Measurements from ENCODE around the gene THUMPD2. TPM values are rescaled to one million over a fixed set of nuclear protein-coding genes. Genes with fewer than 3 reads are reported as not detected.

Gene THUMPD2
- total RNA-seq, 2 experiments from 2014 or later: 18.8 to 21.9 TPM

DNA sequence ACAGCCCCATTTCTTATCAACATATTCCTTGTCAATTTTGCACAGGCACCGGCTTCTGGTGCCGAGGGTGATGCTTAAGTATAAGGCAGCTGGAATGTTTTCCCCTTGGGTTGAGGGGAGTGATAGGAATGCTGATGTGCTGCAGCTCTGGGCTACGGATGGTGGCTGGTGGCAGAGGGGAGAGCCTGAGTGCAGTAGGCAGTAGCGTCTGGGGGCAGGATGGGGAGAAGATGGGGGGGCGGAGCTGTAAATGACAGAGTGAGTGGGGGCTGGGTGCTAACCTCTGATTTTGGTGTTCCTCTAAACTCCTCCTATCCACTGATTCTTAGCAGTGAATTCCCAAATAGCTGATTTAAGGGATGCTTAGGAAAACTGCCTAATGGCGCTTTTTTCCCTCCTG is 92.6 kb downstream of the THUMPD2 start:
- H3K4me1 Mint-ChIP-seq: no peaks in the 10 kb centered on the region
- H3K36me3 Mint-ChIP-seq: no peaks in the 10 kb centered on the region
- H3K27me3 Mint-ChIP-seq: peaks cover 14% of the 10 kb centered on the region
- DNase-seq: no peak
- H3K9me3 Mint-ChIP-seq: peaks cover 2% of the 10 kb centered on the region
- H3K27ac Mint-ChIP-seq: no peak overlapping the region
- H3K4me3 Mint-ChIP-seq: no peak overlapping the region

Other genes with a start within 250 kb of the THUMPD2 start
- under 1 TPM; 0.16 TPM for gene TMEM178A, start 113.3 kb downstream of the THUMPD2 start, total RNA-seq

All from activated naive CD8-positive, alpha-beta T cell treated with anti-CD3 and anti-CD28 coated beads for 36 hours (primary cell).